Thymus (tissue), 14 donors: Measurements from ENCODE around the gene NPIPB4. TPM values are rescaled to one million over a fixed set of nuclear protein-coding genes. Genes with fewer than 3 reads are reported as not detected.
A peak's percentile ranks its signal among the peaks of the same experiment; 100 is the strongest.
"Not testable (repeated sequence)": the region's sequence is repeated elsewhere in the genome, so short reads cannot be mapped to it uniquely, and the experiment has no call there.

Experiments
- DNase-seq, 9 donors: peaks; one replicate each; pipeline ENCODE4 v3.0.0-alpha.2; 2013; ENCODE audit warnings: low spot score in 9 of 9, low read depth in 6 of 9, missing footprints in 1 of 9
- H3K27ac ChIP-seq, 2 donors: one replicate each; pipeline ENCODE4 v1.5.1; 2013; ENCODE audit warnings: control low read depth in 1 of 2, low read depth in 1 of 2, low read length in 1 of 2, mild to moderate bottlenecking in 1 of 2, moderate library complexity in 1 of 2
- H3K27me3 ChIP-seq, 2 donors: one replicate each; pipeline ENCODE4 v1.5.1; 2013; ENCODE audit warnings: low read length in 1 of 2; ENCODE audit not compliant: control insufficient read depth in 2 of 2, insufficient read depth in 1 of 2
- H3K36me3 ChIP-seq, 2 donors: one replicate each; pipeline ENCODE4 v1.5.1; 2013; ENCODE audit warnings: low read length in 1 of 2, mild to moderate bottlenecking in 1 of 2, moderate library complexity in 1 of 2; ENCODE audit not compliant: control insufficient read depth in 2 of 2, insufficient read depth in 2 of 2
- H3K4me1 ChIP-seq, 2 donors: one replicate each; pipeline ENCODE4 v1.5.1; 2013; ENCODE audit warnings: low read length in 2 of 2; ENCODE audit not compliant: control insufficient read depth in 2 of 2, insufficient read depth in 2 of 2
- H3K4me3 ChIP-seq, 2 donors: one replicate each; pipeline ENCODE4 v1.5.1; 2013; ENCODE audit warnings: low read length in 2 of 2, control low read depth in 1 of 2, mild to moderate bottlenecking in 1 of 2
- H3K9me3 ChIP-seq, 2 donors: one replicate each; pipeline ENCODE4 v1.5.1; 2013; ENCODE audit warnings: low read length in 1 of 2, mild to moderate bottlenecking in 1 of 2; ENCODE audit not compliant: control insufficient read depth in 2 of 2, insufficient read depth in 1 of 2
- WGBS: extraction: QIAGEN DNeasy Blood & Tissue Kit; methylation state at CpG from one replicate; pipeline ENCODE4 v1.1.7; 2013; 5-methylcytosine and 5-hydroxymethylcytosine counted together
- long read RNA-seq, 10 donors: transcript quantifications; one replicate each; lab custom pipeline, GENCODE V29; 2026
- polyA plus RNA-seq: library from polyadenylated mRNA; stranded (reverse); fragments of 200-250 nt; gene quantifications from one replicate; pipeline ENCODE4 v1.2.3, GENCODE V29; 2013
- total RNA-seq: library from RNA; stranded (reverse); fragments of 120-200 nt; gene quantifications from one replicate; pipeline ENCODE4 v1.2.4, GENCODE V29; 2013
- donor health status: healthy.

NPIPB4 gene
- total RNA-seq (18.7 TPM), polyA plus RNA-seq (37.2 TPM)
- long read RNA-seq, donor 1 = 0 reads
- long read RNA-seq, donor 2 = 0 reads
- long read RNA-seq, donor 3 = 0 reads
- long read RNA-seq, donor 4, partial matches to known transcripts = 7 of 7 reads
- long read RNA-seq, donor 4, other reads (novel, unspliced or antisense) = 0 of 7 reads
- long read RNA-seq, donor 5, partial matches to known transcripts = 7 of 10 reads
- long read RNA-seq, donor 5, other reads (novel, unspliced or antisense) = 0 of 10 reads
- long read RNA-seq, donor 6, partial matches to known transcripts = 19 of 20 reads
- long read RNA-seq, donor 6, other reads (novel, unspliced or antisense) = 0 of 20 reads
- long read RNA-seq, donor 7 = 0 reads
- long read RNA-seq, donor 8 = 0 reads
- long read RNA-seq, donor 9, partial matches to known transcripts = 12 of 13 reads
- long read RNA-seq, donor 9, other reads (novel, unspliced or antisense) = 0 of 13 reads
- long read RNA-seq, donor 10 = 0 reads

GRCh38 chr16:21857656-21858055, at the start of gene NPIPB4:
Gene NPIPB4, minus strand, starts transcription at chr16:21857756. Its CDS starts 378 bp downstream, at chr16:21857378.
- not testable (repeated sequence) for H3K27me3 ChIP-seq, H3K4me1 ChIP-seq, DNase-seq, H3K9me3 ChIP-seq, H3K36me3 ChIP-seq, H3K27ac ChIP-seq, H3K4me3 ChIP-seq
- WGBS = no CpG with 5 or more reads among the region's 5 CpGs

- not testable (repeated sequence) for H3K27me3 ChIP-seq, H3K4me3 ChIP-seq, H3K4me1 ChIP-seq, H3K27ac ChIP-seq, H3K36me3 ChIP-seq, DNase-seq, H3K9me3 ChIP-seq
- 66% methylated on average over 4 of the region's 5 CpGs for WGBS
Measured at GRCh38 chr16:21898998-21899397, 41.4 kb upstream of the NPIPB4 start.

- H3K27ac ChIP-seq = not testable (repeated sequence)
- WGBS = 17% methylated on average over 3 of the region's 3 CpGs
- peak in 4 of 9 donors; percentile 0 to 51 (median 18) for DNase-seq
Measured at GRCh38 chr16:21881988-21882387, 24.4 kb upstream of the NPIPB4 start.

GRCh38 chr16:21837186-21837585, 20.4 kb downstream of the NPIPB4 start:
- H3K4me1 ChIP-seq, H3K9me3 ChIP-seq, H3K4me3 ChIP-seq, H3K27me3 ChIP-seq, DNase-seq, H3K36me3 ChIP-seq, H3K27ac ChIP-seq: not testable (repeated sequence)
- WGBS = 18% methylated on average over 5 of the region's 13 CpGs

More at GRCh38 chr16:21881988-21882387, 24.4 kb upstream of the NPIPB4 start:
- H3K4me1 ChIP-seq, H3K9me3 ChIP-seq, H3K36me3 ChIP-seq, H3K4me3 ChIP-seq, H3K27me3 ChIP-seq: not testable (repeated sequence)

GRCh38 chr16:21836334-21836733, 21.2 kb downstream of the NPIPB4 start:
- H3K9me3 ChIP-seq, DNase-seq, H3K27me3 ChIP-seq, H3K4me3 ChIP-seq, H3K4me1 ChIP-seq, H3K36me3 ChIP-seq: not testable (repeated sequence)
- WGBS = 0% methylated on average over 6 of the region's 18 CpGs
- H3K27ac ChIP-seq = peak overlapping the region in 1 of 2 donors; percentile 60

GRCh38 chr16:21835747-21836146, 21.8 kb downstream of the NPIPB4 start:
- not testable (repeated sequence) for H3K4me1 ChIP-seq, DNase-seq, H3K9me3 ChIP-seq, H3K27me3 ChIP-seq, H3K36me3 ChIP-seq, H3K4me3 ChIP-seq
- WGBS = 2% methylated on average over 13 of the region's 24 CpGs
- peak overlapping the region in 1 of 2 donors; percentile 72 for H3K27ac ChIP-seq

- H3K4me3 ChIP-seq, H3K27me3 ChIP-seq, H3K36me3 ChIP-seq, DNase-seq, H3K4me1 ChIP-seq, H3K9me3 ChIP-seq, H3K27ac ChIP-seq: not testable (repeated sequence)
- 82% methylated on average over 3 of the region's 5 CpGs for WGBS
Measured at GRCh38 chr16:21834211-21834610, 23.3 kb downstream of the NPIPB4 start.

- H3K36me3 ChIP-seq, H3K27me3 ChIP-seq, H3K27ac ChIP-seq, H3K9me3 ChIP-seq, DNase-seq, H3K4me3 ChIP-seq, H3K4me1 ChIP-seq: not testable (repeated sequence)
- 92% methylated on average over 8 of the region's 8 CpGs for WGBS
Measured at GRCh38 chr16:21829929-21830328, 27.6 kb downstream of the NPIPB4 start.

GRCh38 chr16:21826067-21826706, 31.4 kb downstream of the NPIPB4 start:
- not testable (repeated sequence) for H3K36me3 ChIP-seq, H3K4me1 ChIP-seq, H3K4me3 ChIP-seq, H3K27me3 ChIP-seq, H3K27ac ChIP-seq, H3K9me3 ChIP-seq, DNase-seq
- 80% methylated on average over 5 of the region's 5 CpGs for WGBS
